ENCODE data around the gene GMDS. TPM values are rescaled to one million over a fixed set of nuclear protein-coding genes. Genes with fewer than 3 reads are reported as not detected.
A peak's percentile ranks its signal among the peaks of the same experiment; 100 is the strongest.

Gene GMDS
- total and polyA plus RNA-seq, 2 experiments from 2014 or later: 30.1 to 36.5 TPM

DNA sequence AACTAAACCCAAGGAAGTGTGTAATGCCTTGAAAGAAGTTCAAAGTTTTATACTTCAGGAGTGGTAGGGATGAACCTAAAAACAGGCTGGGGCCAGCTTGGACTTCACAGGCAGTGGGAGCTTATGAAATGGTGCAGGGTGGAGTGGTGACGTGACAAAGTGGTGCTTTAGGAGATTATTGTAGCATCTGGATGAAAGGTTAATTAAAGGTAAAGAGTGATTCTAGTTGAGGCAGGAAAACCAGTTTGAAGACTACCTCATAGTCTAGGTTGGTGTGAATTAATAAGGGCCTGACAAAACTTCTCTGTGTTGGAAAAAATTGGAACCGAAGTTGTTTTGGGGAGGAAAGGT lies 30.5 kb upstream of the GMDS start:
- Histone ChIP-seq H3F3A (replicated peaks; ENCODE audit: low read depth) (no peaks in the 10 kb centered on the region), H3K4me2 (no peak overlapping the region), H3K27ac (ENCODE audit: low read depth) (no peak overlapping the region), H3K27me3 (ENCODE audit: insufficient read depth) (no peaks in the 10 kb centered on the region), H4K20me1 (replicated peaks; ENCODE audit: insufficient read depth) (no peaks in the 10 kb centered on the region), H3K9me2 (ENCODE audit: insufficient read depth) (peaks cover 3% of the 10 kb centered on the region; the same call in 1 of the 2 replicates), H3K4me3 (no peak overlapping the region), H3K36me3 (ENCODE audit: insufficient read depth) (no peaks in the 10 kb centered on the region; the same call in 1 of the 2 replicates), H2AFZ (no peak overlapping the region), H3K4me1 (ENCODE audit: insufficient read depth) (peaks cover 4% of the 10 kb centered on the region; the same call in 1 of the 2 replicates), H3K79me2 (replicated peaks; ENCODE audit: insufficient read depth) (no peaks in the 10 kb centered on the region)
- H3K4me1 Mint-ChIP-seq: peaks cover 5% of the 10 kb centered on the region; the same call in 2 of the 3 replicates
- H3K36me3 Mint-ChIP-seq (ENCODE audit: low read depth): peaks cover 10% of the 10 kb centered on the region; the same call in 2 of the 3 replicates
- no peaks in the 10 kb centered on the region for H3K27me3 Mint-ChIP-seq (ENCODE audit: insufficient read depth, low read depth, poor library complexity)
- H3K4me3 Mint-ChIP-seq: no peak overlapping the region
- ATAC-seq (no peak), DNase-seq (ENCODE audit: low spot score) (no peak)
- TF ChIP-seq EZH2phosphoT487 (IDR thresholded peaks at IDR 0.05; ENCODE audit: unreplicated experiment) (no peak), ZNF114 (CRISPR knock-in tag; IDR thresholded peaks at IDR 0.05) (no peak), NANOG (IDR thresholded peaks at IDR 0.05; ENCODE audit: borderline replicate concordance) (no peak), ZNF331 (CRISPR knock-in tag; IDR thresholded peaks at IDR 0.05; ENCODE audit: low read depth) (no peak)
- TF ChIP-seq, protein P1, sequence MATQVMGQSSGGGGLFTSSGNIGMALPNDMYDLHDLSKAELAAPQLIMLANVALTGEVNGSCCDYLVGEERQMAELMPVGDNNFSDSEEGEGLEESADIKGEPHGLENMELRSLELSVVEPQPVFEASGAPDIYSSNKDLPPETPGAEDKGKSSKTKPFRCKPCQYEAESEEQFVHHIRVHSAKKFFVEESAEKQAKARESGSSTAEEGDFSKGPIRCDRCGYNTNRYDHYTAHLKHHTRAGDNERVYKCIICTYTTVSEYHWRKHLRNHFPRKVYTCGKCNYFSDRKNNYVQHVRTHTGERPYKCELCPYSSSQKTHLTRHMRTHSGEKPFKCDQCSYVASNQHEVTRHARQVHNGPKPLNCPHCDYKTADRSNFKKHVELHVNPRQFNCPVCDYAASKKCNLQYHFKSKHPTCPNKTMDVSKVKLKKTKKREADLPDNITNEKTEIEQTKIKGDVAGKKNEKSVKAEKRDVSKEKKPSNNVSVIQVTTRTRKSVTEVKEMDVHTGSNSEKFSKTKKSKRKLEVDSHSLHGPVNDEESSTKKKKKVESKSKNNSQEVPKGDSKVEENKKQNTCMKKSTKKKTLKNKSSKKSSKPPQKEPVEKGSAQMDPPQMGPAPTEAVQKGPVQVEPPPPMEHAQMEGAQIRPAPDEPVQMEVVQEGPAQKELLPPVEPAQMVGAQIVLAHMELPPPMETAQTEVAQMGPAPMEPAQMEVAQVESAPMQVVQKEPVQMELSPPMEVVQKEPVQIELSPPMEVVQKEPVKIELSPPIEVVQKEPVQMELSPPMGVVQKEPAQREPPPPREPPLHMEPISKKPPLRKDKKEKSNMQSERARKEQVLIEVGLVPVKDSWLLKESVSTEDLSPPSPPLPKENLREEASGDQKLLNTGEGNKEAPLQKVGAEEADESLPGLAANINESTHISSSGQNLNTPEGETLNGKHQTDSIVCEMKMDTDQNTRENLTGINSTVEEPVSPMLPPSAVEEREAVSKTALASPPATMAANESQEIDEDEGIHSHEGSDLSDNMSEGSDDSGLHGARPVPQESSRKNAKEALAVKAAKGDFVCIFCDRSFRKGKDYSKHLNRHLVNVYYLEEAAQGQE (IDR thresholded peaks at IDR 0.05; ENCODE audit: unreplicated experiment): no peak
- TF ChIP-seq, protein P2, sequence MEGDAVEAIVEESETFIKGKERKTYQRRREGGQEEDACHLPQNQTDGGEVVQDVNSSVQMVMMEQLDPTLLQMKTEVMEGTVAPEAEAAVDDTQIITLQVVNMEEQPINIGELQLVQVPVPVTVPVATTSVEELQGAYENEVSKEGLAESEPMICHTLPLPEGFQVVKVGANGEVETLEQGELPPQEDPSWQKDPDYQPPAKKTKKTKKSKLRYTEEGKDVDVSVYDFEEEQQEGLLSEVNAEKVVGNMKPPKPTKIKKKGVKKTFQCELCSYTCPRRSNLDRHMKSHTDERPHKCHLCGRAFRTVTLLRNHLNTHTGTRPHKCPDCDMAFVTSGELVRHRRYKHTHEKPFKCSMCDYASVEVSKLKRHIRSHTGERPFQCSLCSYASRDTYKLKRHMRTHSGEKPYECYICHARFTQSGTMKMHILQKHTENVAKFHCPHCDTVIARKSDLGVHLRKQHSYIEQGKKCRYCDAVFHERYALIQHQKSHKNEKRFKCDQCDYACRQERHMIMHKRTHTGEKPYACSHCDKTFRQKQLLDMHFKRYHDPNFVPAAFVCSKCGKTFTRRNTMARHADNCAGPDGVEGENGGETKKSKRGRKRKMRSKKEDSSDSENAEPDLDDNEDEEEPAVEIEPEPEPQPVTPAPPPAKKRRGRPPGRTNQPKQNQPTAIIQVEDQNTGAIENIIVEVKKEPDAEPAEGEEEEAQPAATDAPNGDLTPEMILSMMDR (conservative IDR thresholded peaks at IDR 0.05; ENCODE audit: low read depth in 2 of 2): no peak
- H3K9me3 Mint-ChIP-seq: peaks cover 15% of the 10 kb centered on the region; the same call in 2 of the 3 replicates
- H3K27ac Mint-ChIP-seq: peak overlapping the region; percentile 18; the same call in 1 of the 2 replicates

DNA sequence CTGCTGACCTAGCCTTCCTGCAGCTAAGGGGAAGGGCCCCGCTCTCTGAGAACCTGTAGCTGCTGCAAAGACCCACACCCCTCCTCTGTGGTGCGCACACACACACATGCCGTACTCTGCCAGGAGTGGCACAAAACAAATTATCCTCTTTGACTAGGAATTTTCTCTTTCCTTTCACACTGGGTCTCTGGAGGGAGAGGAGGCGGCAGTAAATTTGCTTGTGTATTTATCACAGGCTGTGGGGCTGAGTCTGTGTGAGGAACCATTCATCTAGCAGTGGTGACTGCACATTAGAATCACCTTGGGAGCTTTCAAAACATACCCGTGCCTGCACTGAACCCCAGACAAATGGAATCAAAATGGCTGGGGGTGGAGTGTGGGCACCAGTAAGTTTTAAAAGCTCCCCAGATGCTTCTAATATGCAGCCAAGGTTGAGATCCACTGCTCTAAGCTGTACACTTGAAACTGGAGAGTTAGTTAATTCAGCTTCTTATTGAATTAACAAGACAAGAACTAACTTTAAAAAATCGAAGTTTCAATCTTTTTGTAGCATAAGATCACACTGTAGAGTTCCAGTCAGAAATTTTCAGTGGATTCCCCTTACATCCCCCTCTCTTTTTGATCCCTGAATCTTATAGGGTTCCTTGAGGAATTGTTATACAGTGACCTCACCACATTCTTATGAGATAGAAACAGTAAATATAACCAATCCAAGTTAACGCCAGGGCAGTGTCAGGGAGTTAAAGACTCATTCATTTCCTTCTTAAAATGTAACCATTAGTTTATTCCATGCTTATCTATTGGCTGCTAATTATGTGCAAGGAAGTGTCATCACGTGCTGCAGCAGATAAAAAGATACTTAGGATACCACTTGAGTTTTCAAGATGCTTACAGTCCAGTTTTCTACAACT lies 29.8 kb upstream of the GMDS start:
- H3K27me3 ChIP-seq (ENCODE audit: insufficient read depth): no peaks in the 10 kb centered on the region
- no peaks in the 10 kb centered on the region for H3K9me2 ChIP-seq (ENCODE audit: insufficient read depth)
- no peak overlapping the region for H3K4me3 ChIP-seq
- Mint-ChIP-seq H3K4me1 (peaks cover 9% of the 10 kb centered on the region), H3K9me3 (peaks cover 11% of the 10 kb centered on the region; the same call in 2 of the 3 replicates), H3K4me3 (no peak overlapping the region), H3K36me3 (ENCODE audit: low read depth) (peaks cover 5% of the 10 kb centered on the region; the same call in 2 of the 3 replicates), H3K27ac (no peak overlapping the region), H3K27me3 (ENCODE audit: insufficient read depth, low read depth, poor library complexity) (no peaks in the 10 kb centered on the region)
- ATAC-seq (peak; percentile 43; the same call in 2 of the 3 replicates), DNase-seq (ENCODE audit: low spot score) (no peak)
- no peaks in the 10 kb centered on the region for H3F3A ChIP-seq (replicated peaks; ENCODE audit: low read depth)
- H3K27ac ChIP-seq (ENCODE audit: low read depth): no peak overlapping the region
- no peak overlapping the region for H3K4me2 ChIP-seq
- peaks cover 4% of the 10 kb centered on the region; the same call in 1 of the 2 replicates for H3K4me1 ChIP-seq (ENCODE audit: insufficient read depth)
- H2AFZ ChIP-seq: no peak overlapping the region
- no peaks in the 10 kb centered on the region for H3K79me2 ChIP-seq (replicated peaks; ENCODE audit: insufficient read depth)
- H4K20me1 ChIP-seq (replicated peaks; ENCODE audit: insufficient read depth): no peaks in the 10 kb centered on the region
- no peaks in the 10 kb centered on the region for H3K36me3 ChIP-seq (ENCODE audit: insufficient read depth)
- TF ChIP-seq ZNF331 (CRISPR knock-in tag; IDR thresholded peaks at IDR 0.05; ENCODE audit: low read depth) (no peak), NANOG (IDR thresholded peaks at IDR 0.05; ENCODE audit: borderline replicate concordance) (no peak), CREB1 (CRISPR knock-in tag; IDR thresholded peaks at IDR 0.05; ENCODE audit: low read depth) (no peak), EZH2 (IDR thresholded peaks at IDR 0.05; ENCODE audit: low read depth, unreplicated experiment) (no peak), STAT1 (IDR thresholded peaks at IDR 0.05; ENCODE audit: unreplicated experiment) (no peak), POLR2AphosphoS5 (IDR thresholded peaks at IDR 0.05; ENCODE audit: low read depth) (no peak)
- TF ChIP-seq, protein P1 (IDR thresholded peaks at IDR 0.05; ENCODE audit: unreplicated experiment): no peak
